Measurements from ENCODE around the gene IMPA2.

- TF ChIP-seq CTCF (IDR thresholded peaks at IDR 0.05; ENCODE audit: low read depth, low read length) (no peak), EZH2phosphoT487 (IDR thresholded peaks at IDR 0.05; ENCODE audit: low read depth) (no peak)
Measured at GRCh38 chr18:12000072-12000659, 18.9 kb downstream of the IMPA2 start.

All from OCI-LY3 (cell line).